Transverse colon (tissue), 4 donors: Measurements from ENCODE around the gene YWHAE.

Experiments
- CTCF ChIP-seq, 5 experiments: fragments of 200-600 bp in 3 of 5; fragments of 450-650 bp in 2 of 5; sonication (generic) in 3 of 5; IDR thresholded peaks; 1 replicate in 2 of 5; 2 replicates in 3 of 5; pipeline ENCODE4 v1.5.1; 2016 to 2017; ENCODE audit warnings: antibody characterized with exemption in 5 of 5, inconsistent platforms in 3 of 5, mild to moderate bottlenecking in 2 of 5, moderate library complexity in 1 of 5
- EP300 ChIP-seq: sonication (generic); formaldehyde crosslinking; IDR thresholded peaks from one replicate; pipeline ENCODE4 v1.6.1; 2017; ENCODE audit warnings: antibody characterized with exemption, low read depth
- POLR2A ChIP-seq: fragments of 450-650 bp; IDR thresholded peaks from one replicate; pipeline ENCODE4 v1.6.1; 2016; ENCODE audit warnings: antibody characterized with exemption, mild to moderate bottlenecking, moderate library complexity
- POLR2AphosphoS5 ChIP-seq, 3 donors: sonication (generic); formaldehyde crosslinking; IDR thresholded peaks; one replicate each; pipeline ENCODE4 v1.6.1; 2016; ENCODE audit warnings: antibody characterized with exemption in 3 of 3

- TF ChIP-seq CTCF (IDR thresholded peaks at IDR 0.05) (no peak), POLR2A (no peak), POLR2AphosphoS5 (IDR thresholded peaks at IDR 0.05) (no peak), EP300 (no peak)
Observed at GRCh38 chr17:1435326-1435725, 35.3 kb upstream of the YWHAE start.
